Measurements from ENCODE around the gene APEH.

The APEH gene

DNA sequence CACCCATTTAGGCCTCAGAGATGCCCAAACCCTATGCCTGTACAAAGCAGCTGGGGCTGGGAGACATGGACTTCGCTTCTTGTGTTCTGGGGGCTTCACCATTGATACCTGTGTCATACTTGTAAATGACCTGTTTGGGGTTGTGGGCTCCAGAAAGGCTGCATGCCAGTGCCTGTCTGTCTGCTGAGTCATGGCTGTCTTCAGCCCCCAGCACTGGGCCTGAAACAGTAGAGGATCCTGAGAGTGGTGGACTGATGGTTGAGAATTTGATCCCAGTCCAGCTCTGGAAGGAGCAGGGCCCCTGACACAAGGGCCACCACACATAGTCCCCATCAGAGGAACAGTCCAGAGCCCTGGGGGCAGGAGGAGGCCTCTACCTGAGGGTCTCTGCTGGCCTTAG is 24.6 kb upstream of the APEH start:
- Histone ChIP-seq H3K36me3 (ENCODE audit: control insufficient read depth, insufficient read depth, low read length) (no peaks in the 10 kb centered on the region), H3K4me1 (ENCODE audit: control insufficient read depth, insufficient read depth, low read length) (no peaks in the 10 kb centered on the region), H3K27ac (ENCODE audit: insufficient read depth, low read depth, low read length, poor library complexity, severe bottlenecking) (no peak overlapping the region), H3K4me3 (ENCODE audit: insufficient read depth, low read depth, low read length) (no peak overlapping the region), H3K27me3 (ENCODE audit: control insufficient read depth, insufficient read depth, low read length, poor library complexity, severe bottlenecking) (no peaks in the 10 kb centered on the region), H3K9me3 (ENCODE audit: control insufficient read depth, low read length) (no peaks in the 10 kb centered on the region)
- 95 to 100% methylated on average over 1 of the region's 1 CpG for WGBS, 2 experiments

GRCh38 chr3:49650177-49650576 is 24.0 kb upstream of the APEH start:
- Histone ChIP-seq H3K4me1 (ENCODE audit: control insufficient read depth, insufficient read depth, low read length) (no peaks in the 10 kb centered on the region), H3K27me3 (ENCODE audit: control insufficient read depth, insufficient read depth, low read length, poor library complexity, severe bottlenecking) (no peaks in the 10 kb centered on the region), H3K36me3 (ENCODE audit: control insufficient read depth, insufficient read depth, low read length) (no peaks in the 10 kb centered on the region), H3K9me3 (ENCODE audit: control insufficient read depth, low read length) (no peaks in the 10 kb centered on the region), H3K4me3 (ENCODE audit: insufficient read depth, low read depth, low read length) (no peak overlapping the region), H3K27ac (ENCODE audit: insufficient read depth, low read depth, low read length, poor library complexity, severe bottlenecking) (no peak overlapping the region)
- WGBS, 2 experiments, result 65 to 91% methylated on average over 1 of the region's 1 CpG

DNA sequence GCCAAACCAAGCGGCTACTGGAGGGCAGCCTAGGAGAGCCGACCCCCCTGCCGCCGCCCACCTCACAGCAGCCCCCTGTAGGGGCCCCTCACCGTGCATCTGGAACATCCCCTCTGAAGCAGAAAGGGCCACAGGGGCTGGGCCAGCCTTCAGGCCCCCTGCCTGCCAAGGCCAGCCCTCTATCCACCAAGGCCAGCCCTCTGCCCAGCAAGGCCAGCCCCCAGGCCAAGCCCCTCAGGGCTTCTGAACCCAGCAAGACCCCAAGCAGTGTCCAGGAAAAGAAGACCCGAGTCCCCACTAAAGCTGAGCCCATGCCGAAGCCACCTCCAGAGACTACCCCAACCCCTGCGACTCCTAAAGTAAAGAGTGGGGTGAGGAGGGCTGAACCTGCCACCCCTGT is 23.5 kb upstream of the APEH start:
- no peaks in the 10 kb centered on the region for H3K9me3 ChIP-seq (ENCODE audit: control insufficient read depth, low read length)
- H3K27ac ChIP-seq (ENCODE audit: insufficient read depth, low read depth, low read length, poor library complexity, severe bottlenecking), result no peak overlapping the region
- no peaks in the 10 kb centered on the region for H3K36me3 ChIP-seq (ENCODE audit: control insufficient read depth, insufficient read depth, low read length)
- no peak overlapping the region for H3K4me3 ChIP-seq (ENCODE audit: insufficient read depth, low read depth, low read length)
- no peaks in the 10 kb centered on the region for H3K27me3 ChIP-seq (ENCODE audit: control insufficient read depth, insufficient read depth, low read length, poor library complexity, severe bottlenecking)
- WGBS, 2 experiments, result 82 to 85% methylated on average over 8 of the region's 8 CpGs
- H3K4me1 ChIP-seq (ENCODE audit: control insufficient read depth, insufficient read depth, low read length), result no peaks in the 10 kb centered on the region

- Histone ChIP-seq H3K9me3 (ENCODE audit: control insufficient read depth, low read length) (no peaks in the 10 kb centered on the region), H3K36me3 (ENCODE audit: control insufficient read depth, insufficient read depth, low read length) (no peaks in the 10 kb centered on the region), H3K4me1 (ENCODE audit: control insufficient read depth, insufficient read depth, low read length) (no peaks in the 10 kb centered on the region), H3K4me3 (ENCODE audit: insufficient read depth, low read depth, low read length) (no peak overlapping the region), H3K27ac (ENCODE audit: insufficient read depth, low read depth, low read length, poor library complexity, severe bottlenecking) (no peak overlapping the region), H3K27me3 (ENCODE audit: control insufficient read depth, insufficient read depth, low read length, poor library complexity, severe bottlenecking) (no peaks in the 10 kb centered on the region)
- 91 to 93% methylated on average over 36 of the region's 36 CpGs for whole genome bisulfite sequencing, 2 experiments
These were observed 21.8 kb upstream of the APEH start for GRCh38 chr3:49652218-49652902.

- H3K4me1 ChIP-seq (ENCODE audit: control insufficient read depth, insufficient read depth, low read length), result no peaks in the 10 kb centered on the region
- no peak overlapping the region for H3K4me3 ChIP-seq (ENCODE audit: insufficient read depth, low read depth, low read length)
- H3K27me3 ChIP-seq (ENCODE audit: control insufficient read depth, insufficient read depth, low read length, poor library complexity, severe bottlenecking), result no peaks in the 10 kb centered on the region
- 94 to 95% methylated on average over 21 of the region's 21 CpGs for WGBS, 2 experiments
- H3K9me3 ChIP-seq (ENCODE audit: control insufficient read depth, low read length), result no peaks in the 10 kb centered on the region
- no peak overlapping the region for H3K27ac ChIP-seq (ENCODE audit: insufficient read depth, low read depth, low read length, poor library complexity, severe bottlenecking)
- no peaks in the 10 kb centered on the region for H3K36me3 ChIP-seq (ENCODE audit: control insufficient read depth, insufficient read depth, low read length)
These were observed 21.2 kb upstream of the APEH start for GRCh38 chr3:49652903-49653415.

DNA sequence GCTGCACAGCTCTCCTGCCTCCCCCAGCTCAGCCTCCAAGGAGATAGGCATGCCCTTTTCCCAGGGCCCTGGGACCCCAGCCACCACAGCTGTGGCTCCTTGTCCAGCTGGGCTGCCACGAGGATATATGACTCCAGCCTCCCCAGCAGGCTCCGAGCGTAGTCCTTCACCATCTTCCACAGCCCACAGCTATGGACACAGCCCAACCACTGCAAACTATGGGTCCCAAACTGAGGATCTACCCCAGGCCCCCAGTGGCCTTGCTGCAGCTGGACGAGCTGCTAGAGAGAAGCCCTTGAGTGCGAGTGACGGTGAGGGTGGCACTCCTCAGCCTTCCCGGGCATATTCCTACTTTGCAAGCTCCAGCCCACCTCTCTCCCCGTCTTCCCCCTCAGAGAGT is 20.5 kb upstream of the APEH start:
- H3K4me3 ChIP-seq (ENCODE audit: insufficient read depth, low read depth, low read length), result no peak overlapping the region
- WGBS, 2 experiments, result 92 to 93% methylated on average over 8 of the region's 8 CpGs

GRCh38 chr3:49654176-49654825 is 19.9 kb upstream of the APEH start:
- no peaks in the 10 kb centered on the region for H3K27me3 ChIP-seq (ENCODE audit: control insufficient read depth, insufficient read depth, low read length, poor library complexity, severe bottlenecking)
- no peaks in the 10 kb centered on the region for H3K9me3 ChIP-seq (ENCODE audit: control insufficient read depth, low read length)
- H3K4me1 ChIP-seq (ENCODE audit: control insufficient read depth, insufficient read depth, low read length), result no peaks in the 10 kb centered on the region
- H3K27ac ChIP-seq (ENCODE audit: insufficient read depth, low read depth, low read length, poor library complexity, severe bottlenecking), result no peak overlapping the region
- H3K4me3 ChIP-seq (ENCODE audit: insufficient read depth, low read depth, low read length), result no peak overlapping the region
- no peaks in the 10 kb centered on the region for H3K36me3 ChIP-seq (ENCODE audit: control insufficient read depth, insufficient read depth, low read length)
- WGBS, 2 experiments, result 94 to 96% methylated on average over 17 of the region's 17 CpGs

More for the DNA sequence above, 20.5 kb upstream of the APEH start:
- H3K4me1 ChIP-seq (ENCODE audit: control insufficient read depth, insufficient read depth, low read length), result no peaks in the 10 kb centered on the region
- no peaks in the 10 kb centered on the region for H3K9me3 ChIP-seq (ENCODE audit: control insufficient read depth, low read length)
- H3K27ac ChIP-seq (ENCODE audit: insufficient read depth, low read depth, low read length, poor library complexity, severe bottlenecking), result no peak overlapping the region
- no peaks in the 10 kb centered on the region for H3K36me3 ChIP-seq (ENCODE audit: control insufficient read depth, insufficient read depth, low read length)
- no peaks in the 10 kb centered on the region for H3K27me3 ChIP-seq (ENCODE audit: control insufficient read depth, insufficient read depth, low read length, poor library complexity, severe bottlenecking)

- no peak overlapping the region for H3K4me3 ChIP-seq (ENCODE audit: insufficient read depth, low read depth, low read length)
- no peaks in the 10 kb centered on the region for H3K4me1 ChIP-seq (ENCODE audit: control insufficient read depth, insufficient read depth, low read length)
- H3K27me3 ChIP-seq (ENCODE audit: control insufficient read depth, insufficient read depth, low read length, poor library complexity, severe bottlenecking), result no peaks in the 10 kb centered on the region
- H3K9me3 ChIP-seq (ENCODE audit: control insufficient read depth, low read length), result no peaks in the 10 kb centered on the region
- no peaks in the 10 kb centered on the region for H3K36me3 ChIP-seq (ENCODE audit: control insufficient read depth, insufficient read depth, low read length)
- 94 to 95% methylated on average over 10 of the region's 10 CpGs for WGBS, 2 experiments
- no peak overlapping the region for H3K27ac ChIP-seq (ENCODE audit: insufficient read depth, low read depth, low read length, poor library complexity, severe bottlenecking)
These were observed 19.1 kb upstream of the APEH start for GRCh38 chr3:49654955-49655556.

DNA sequence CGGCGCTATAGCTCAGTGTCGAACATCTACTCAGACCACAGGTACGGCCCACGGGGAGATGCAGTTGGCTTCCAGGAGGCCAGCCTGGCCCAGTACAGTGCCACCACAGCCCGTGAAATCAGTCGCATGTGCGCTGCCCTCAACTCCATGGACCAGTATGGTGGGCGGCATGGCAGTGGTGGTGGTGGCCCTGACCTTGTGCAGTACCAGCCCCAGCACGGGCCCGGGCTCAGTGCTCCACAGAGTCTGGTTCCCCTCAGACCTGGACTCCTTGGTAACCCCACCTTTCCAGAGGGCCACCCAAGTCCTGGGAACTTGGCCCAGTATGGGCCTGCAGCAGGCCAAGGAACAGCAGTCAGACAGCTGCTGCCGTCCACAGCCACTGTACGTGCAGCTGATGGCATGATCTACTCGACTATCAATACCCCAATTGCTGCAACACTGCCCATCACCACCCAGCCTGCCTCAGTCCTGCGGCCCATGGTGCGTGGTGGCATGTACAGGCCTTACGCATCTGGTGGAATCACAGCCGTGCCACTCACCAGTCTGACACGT is 18.3 kb upstream of the APEH start:
- H3K4me1 ChIP-seq (ENCODE audit: control insufficient read depth, insufficient read depth, low read length), result no peaks in the 10 kb centered on the region
- no peak overlapping the region for H3K4me3 ChIP-seq (ENCODE audit: insufficient read depth, low read depth, low read length)
- 94 to 96% methylated on average over 19 of the region's 19 CpGs for WGBS, 2 experiments
- H3K36me3 ChIP-seq (ENCODE audit: control insufficient read depth, insufficient read depth, low read length), result no peaks in the 10 kb centered on the region
- no peaks in the 10 kb centered on the region for H3K27me3 ChIP-seq (ENCODE audit: control insufficient read depth, insufficient read depth, low read length, poor library complexity, severe bottlenecking)
- H3K9me3 ChIP-seq (ENCODE audit: control insufficient read depth, low read length), result no peaks in the 10 kb centered on the region
- no peak overlapping the region for H3K27ac ChIP-seq (ENCODE audit: insufficient read depth, low read depth, low read length, poor library complexity, severe bottlenecking)

GRCh38 chr3:49656541-49657112 is 17.5 kb upstream of the APEH start:
- Histone ChIP-seq H3K9me3 (ENCODE audit: control insufficient read depth, low read length) (no peaks in the 10 kb centered on the region), H3K27ac (ENCODE audit: insufficient read depth, low read depth, low read length, poor library complexity, severe bottlenecking) (no peak overlapping the region), H3K4me3 (ENCODE audit: insufficient read depth, low read depth, low read length) (no peak overlapping the region), H3K4me1 (ENCODE audit: control insufficient read depth, insufficient read depth, low read length) (no peaks in the 10 kb centered on the region), H3K27me3 (ENCODE audit: control insufficient read depth, insufficient read depth, low read length, poor library complexity, severe bottlenecking) (no peaks in the 10 kb centered on the region), H3K36me3 (ENCODE audit: control insufficient read depth, insufficient read depth, low read length) (no peaks in the 10 kb centered on the region)
- 89 to 91% methylated on average over 18 of the region's 18 CpGs for WGBS, 2 experiments
